ENCODE data around the gene HAP1. TPM values are rescaled to one million over a fixed set of nuclear protein-coding genes. Genes with fewer than 3 reads are reported as not detected.

HAP1 gene
- total RNA-seq, 1 donor from 2014 or later, result 0.58 TPM

GRCh38 chr17:41684035-41684434 is 50.4 kb downstream of the HAP1 start:
- TF ChIP-seq, protein P1, sequence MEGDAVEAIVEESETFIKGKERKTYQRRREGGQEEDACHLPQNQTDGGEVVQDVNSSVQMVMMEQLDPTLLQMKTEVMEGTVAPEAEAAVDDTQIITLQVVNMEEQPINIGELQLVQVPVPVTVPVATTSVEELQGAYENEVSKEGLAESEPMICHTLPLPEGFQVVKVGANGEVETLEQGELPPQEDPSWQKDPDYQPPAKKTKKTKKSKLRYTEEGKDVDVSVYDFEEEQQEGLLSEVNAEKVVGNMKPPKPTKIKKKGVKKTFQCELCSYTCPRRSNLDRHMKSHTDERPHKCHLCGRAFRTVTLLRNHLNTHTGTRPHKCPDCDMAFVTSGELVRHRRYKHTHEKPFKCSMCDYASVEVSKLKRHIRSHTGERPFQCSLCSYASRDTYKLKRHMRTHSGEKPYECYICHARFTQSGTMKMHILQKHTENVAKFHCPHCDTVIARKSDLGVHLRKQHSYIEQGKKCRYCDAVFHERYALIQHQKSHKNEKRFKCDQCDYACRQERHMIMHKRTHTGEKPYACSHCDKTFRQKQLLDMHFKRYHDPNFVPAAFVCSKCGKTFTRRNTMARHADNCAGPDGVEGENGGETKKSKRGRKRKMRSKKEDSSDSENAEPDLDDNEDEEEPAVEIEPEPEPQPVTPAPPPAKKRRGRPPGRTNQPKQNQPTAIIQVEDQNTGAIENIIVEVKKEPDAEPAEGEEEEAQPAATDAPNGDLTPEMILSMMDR (IDR thresholded peaks at IDR 0.05), result no peak
- no peaks in the 10 kb centered on the region for H3K36me3 ChIP-seq
- intact Hi-C loops (cut with DNase I), result no loop called here
- no peaks in the 10 kb centered on the region for H3K27me3 ChIP-seq
- peaks cover 5% of the 10 kb centered on the region for H3K4me1 ChIP-seq
- no peak overlapping the region for H3K27ac ChIP-seq
- H3K4me3 ChIP-seq, result no peak overlapping the region
- ATAC-seq, result no peak
- DNase-seq, result no peak
- H3K9me3 ChIP-seq, result no peaks in the 10 kb centered on the region

DNA sequence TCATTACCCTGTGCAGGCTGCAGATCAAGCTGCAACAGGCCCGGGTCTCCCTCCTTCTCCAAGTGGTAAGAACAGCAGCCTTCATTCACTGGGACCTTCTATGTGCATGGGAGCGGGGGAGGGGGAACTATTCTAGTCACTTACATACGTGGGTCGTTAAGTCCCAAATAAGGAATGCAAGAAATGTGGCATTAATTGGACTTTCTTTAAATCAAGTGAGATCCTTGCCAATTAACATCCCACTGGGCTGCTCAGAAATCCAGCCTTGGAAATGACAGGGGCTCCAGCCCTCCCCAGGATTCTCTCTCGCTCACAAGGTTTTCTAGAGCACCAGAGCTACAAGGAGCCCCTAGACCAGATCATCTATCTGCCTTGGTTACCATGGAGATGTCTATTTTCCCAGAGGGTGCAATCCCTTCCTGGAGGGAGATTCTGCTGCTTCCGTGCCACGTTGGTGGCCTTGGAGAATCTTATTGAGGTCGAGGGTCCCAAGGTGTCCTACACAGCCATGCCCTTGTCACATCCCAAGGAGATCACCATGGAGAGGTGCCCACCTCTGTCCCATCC is 50.9 kb downstream of the HAP1 start:
- intact Hi-C loops (cut with DNase I), result no loop called here
- H3K36me3 ChIP-seq, result no peaks in the 10 kb centered on the region
- no peak overlapping the region for H3K27ac ChIP-seq
- no peaks in the 10 kb centered on the region for H3K27me3 ChIP-seq
- no peak overlapping the region for H3K4me3 ChIP-seq
- peaks cover 5% of the 10 kb centered on the region for H3K4me1 ChIP-seq
- no peak for ATAC-seq
- TF ChIP-seq, protein P1 (IDR thresholded peaks at IDR 0.05), result no peak
- no peaks in the 10 kb centered on the region for H3K9me3 ChIP-seq
- no peak for DNase-seq

GRCh38 chr17:41682631-41683030 is 51.8 kb downstream of the HAP1 start:
- Histone ChIP-seq H3K36me3 (no peaks in the 10 kb centered on the region), H3K27me3 (no peaks in the 10 kb centered on the region), H3K9me3 (no peaks in the 10 kb centered on the region), H3K4me3 (no peak overlapping the region), H3K27ac (no peak overlapping the region), H3K4me1 (peaks cover 5% of the 10 kb centered on the region)
- TF ChIP-seq, protein P1 (IDR thresholded peaks at IDR 0.05), result no peak
- intact Hi-C loops (cut with DNase I), result no loop called here
- DNase-seq, result no peak
- no peak for ATAC-seq

- intact Hi-C loops (cut with DNase I), result no loop called here
- ATAC-seq, result no peak
- TF ChIP-seq, protein P1 (IDR thresholded peaks at IDR 0.05), result no peak
- no peaks in the 10 kb centered on the region for H3K27me3 ChIP-seq
- H3K4me1 ChIP-seq, result peaks cover 5% of the 10 kb centered on the region
- H3K4me3 ChIP-seq, result no peak overlapping the region
- no peak for DNase-seq
- no peak overlapping the region for H3K27ac ChIP-seq
- no peaks in the 10 kb centered on the region for H3K9me3 ChIP-seq
- H3K36me3 ChIP-seq, result no peaks in the 10 kb centered on the region
Measured at GRCh38 chr17:41681776-41682175, 52.7 kb downstream of the HAP1 start.

GRCh38 chr17:41680426-41681040 is 53.9 kb downstream of the HAP1 start:
- TF ChIP-seq, protein P1 (IDR thresholded peaks at IDR 0.05), result no peak
- intact Hi-C loops (cut with DNase I), result no loop called here

More at GRCh38 chr17:41680426-41681040, 53.9 kb downstream of the HAP1 start:
- ATAC-seq (no peak), DNase-seq (no peak)
- Histone ChIP-seq H3K36me3 (no peaks in the 10 kb centered on the region), H3K27me3 (no peaks in the 10 kb centered on the region), H3K4me3 (no peak overlapping the region), H3K27ac (no peak overlapping the region), H3K4me1 (peaks cover 10% of the 10 kb centered on the region), H3K9me3 (no peaks in the 10 kb centered on the region)

Measured in upper lobe of right lung (tissue), 1 donor.